ENCODE results near the gene SRMS.
A peak's percentile ranks its signal among the peaks of the same experiment; 100 is the strongest.

Gene SRMS

DNA sequence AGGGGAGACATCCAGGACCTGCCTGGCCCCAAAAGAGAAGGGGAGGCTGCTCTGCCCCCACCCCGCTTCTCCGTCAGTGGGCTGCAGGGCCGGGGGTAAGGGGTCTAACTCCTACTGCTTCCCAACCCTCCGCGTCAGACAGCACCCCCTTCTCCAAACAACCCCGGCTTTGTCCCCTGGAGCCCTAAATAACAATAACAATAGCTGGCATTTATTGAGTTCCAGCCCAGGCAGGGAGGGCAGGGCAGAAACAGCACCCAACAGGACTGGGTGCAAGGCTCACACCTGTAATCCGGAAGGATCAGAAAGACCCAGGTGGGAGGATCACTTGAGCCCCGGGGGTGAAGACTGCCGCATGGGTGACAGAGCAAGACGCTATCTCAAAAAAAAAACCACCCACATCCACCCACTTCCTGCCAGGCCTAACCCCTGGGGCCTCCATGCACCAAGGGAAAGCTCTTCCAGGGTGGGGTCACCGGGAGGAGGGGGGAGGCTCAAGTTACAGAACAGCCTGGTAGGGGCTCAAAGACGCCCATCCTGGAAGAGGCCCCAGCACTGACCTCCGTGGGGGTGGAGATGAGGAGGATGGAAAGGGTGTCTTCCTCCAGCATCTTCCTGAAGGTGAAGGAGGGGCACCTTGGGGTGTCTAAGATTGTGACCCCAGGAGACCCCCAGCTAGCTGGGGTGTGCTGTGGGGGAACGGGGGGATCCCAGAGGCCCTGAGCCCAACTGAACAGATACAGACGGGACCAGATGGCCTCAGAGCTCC lies 5.1 kb upstream of the SRMS start:
- peaks cover 9 to 17% of the 10 kb centered on the region in 2 experiments for H3K4me1 ChIP-seq (ENCODE audit: control insufficient read depth in 1 of 2, insufficient read depth in 1 of 2, low read depth in 1 of 2, low read length in 1 of 2)
- H3K27me3 ChIP-seq = peaks cover 91% of the 10 kb centered on the region
- peaks cover 22% of the 10 kb centered on the region for H3K36me3 ChIP-seq
- H3K4me3 ChIP-seq (ENCODE audit: low read depth in 1 of 2, low read length in 1 of 2) = peak overlapping the region in 1 of 2 experiments; percentile 55
- TF ChIP-seq, protein P1, sequence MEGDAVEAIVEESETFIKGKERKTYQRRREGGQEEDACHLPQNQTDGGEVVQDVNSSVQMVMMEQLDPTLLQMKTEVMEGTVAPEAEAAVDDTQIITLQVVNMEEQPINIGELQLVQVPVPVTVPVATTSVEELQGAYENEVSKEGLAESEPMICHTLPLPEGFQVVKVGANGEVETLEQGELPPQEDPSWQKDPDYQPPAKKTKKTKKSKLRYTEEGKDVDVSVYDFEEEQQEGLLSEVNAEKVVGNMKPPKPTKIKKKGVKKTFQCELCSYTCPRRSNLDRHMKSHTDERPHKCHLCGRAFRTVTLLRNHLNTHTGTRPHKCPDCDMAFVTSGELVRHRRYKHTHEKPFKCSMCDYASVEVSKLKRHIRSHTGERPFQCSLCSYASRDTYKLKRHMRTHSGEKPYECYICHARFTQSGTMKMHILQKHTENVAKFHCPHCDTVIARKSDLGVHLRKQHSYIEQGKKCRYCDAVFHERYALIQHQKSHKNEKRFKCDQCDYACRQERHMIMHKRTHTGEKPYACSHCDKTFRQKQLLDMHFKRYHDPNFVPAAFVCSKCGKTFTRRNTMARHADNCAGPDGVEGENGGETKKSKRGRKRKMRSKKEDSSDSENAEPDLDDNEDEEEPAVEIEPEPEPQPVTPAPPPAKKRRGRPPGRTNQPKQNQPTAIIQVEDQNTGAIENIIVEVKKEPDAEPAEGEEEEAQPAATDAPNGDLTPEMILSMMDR (IDR thresholded peaks at IDR 0.05) = no peak
- H3K9me3 ChIP-seq = no peaks in the 10 kb centered on the region
- H3K27ac ChIP-seq = no peak overlapping the region

DNA sequence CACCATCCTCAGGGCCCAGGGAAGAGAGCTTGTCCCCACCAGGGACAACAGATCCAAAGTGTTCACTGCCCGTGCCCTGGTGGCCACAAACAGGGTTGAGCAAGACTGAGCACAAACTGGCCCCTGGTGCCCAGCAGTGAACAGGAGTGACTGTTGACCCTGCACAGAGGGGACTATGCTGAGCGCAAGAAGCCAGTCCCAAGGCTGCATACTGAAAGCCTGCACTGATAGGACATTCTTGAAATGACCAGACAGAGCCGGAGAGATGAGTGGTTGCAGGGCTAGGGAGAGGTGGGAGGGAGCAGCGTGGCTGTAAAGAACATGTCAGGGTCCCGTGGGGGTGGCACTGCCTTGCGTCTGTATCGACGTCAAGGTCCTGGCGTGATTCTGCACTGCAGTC lies 3.5 kb upstream of the SRMS start:
- Histone ChIP-seq H3K4me1 (ENCODE audit: control insufficient read depth in 1 of 2, insufficient read depth in 1 of 2, low read depth in 1 of 2, low read length in 1 of 2) (peaks cover 9 to 17% of the 10 kb centered on the region in 2 experiments), H3K27ac (no peak overlapping the region), H3K9me3 (no peaks in the 10 kb centered on the region), H3K36me3 (peaks cover 7% of the 10 kb centered on the region), H3K4me3 (ENCODE audit: low read depth in 1 of 2, low read length in 1 of 2) (no peak overlapping the region), H3K27me3 (peaks cover 100% of the 10 kb centered on the region)
- TF ChIP-seq, protein P1 (IDR thresholded peaks at IDR 0.05) = no peak

DNA sequence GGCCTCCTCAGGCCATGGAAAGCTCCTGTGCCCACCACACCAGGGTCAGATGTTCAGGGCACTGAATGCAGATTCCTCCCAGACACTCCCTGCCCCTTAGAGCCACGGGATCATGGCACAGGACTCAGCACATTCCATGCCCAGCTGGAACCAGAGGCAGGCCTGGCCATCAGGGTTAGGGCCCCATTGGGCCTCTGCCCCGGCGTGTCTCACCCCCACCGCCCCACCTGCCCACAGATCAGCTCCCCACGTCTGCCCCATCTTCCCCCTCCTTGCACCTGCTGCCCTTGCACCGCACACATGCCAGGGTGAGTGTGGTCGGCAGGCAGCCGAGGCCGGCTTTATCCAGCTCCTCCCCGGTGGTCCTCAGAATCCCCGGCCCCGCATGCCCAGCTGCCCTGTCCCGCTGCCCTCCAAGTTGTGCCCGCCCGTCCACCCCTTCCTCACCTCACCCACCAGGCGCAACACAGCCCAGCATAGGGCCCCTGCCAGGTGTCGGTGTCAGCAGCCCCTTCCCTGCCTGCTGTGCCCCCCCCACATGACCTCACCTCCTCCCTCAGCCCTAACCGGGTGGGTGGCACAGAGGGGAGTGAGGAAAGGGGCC lies 2.2 kb upstream of the SRMS start:
- TF ChIP-seq, protein P1 (IDR thresholded peaks at IDR 0.05) = no peak
- H3K27me3 ChIP-seq = peaks cover 100% of the 10 kb centered on the region
- peaks cover 9 to 17% of the 10 kb centered on the region in 2 experiments for H3K4me1 ChIP-seq (ENCODE audit: control insufficient read depth in 1 of 2, insufficient read depth in 1 of 2, low read depth in 1 of 2, low read length in 1 of 2)
- no peaks in the 10 kb centered on the region for H3K9me3 ChIP-seq
- no peaks in the 10 kb centered on the region for H3K36me3 ChIP-seq
- H3K27ac ChIP-seq = no peak overlapping the region
- H3K4me3 ChIP-seq (ENCODE audit: low read depth in 1 of 2, low read length in 1 of 2) = no peak overlapping the region

GRCh38 chr20:63549019-63549418 lies 1.5 kb upstream of the SRMS start:
- peaks cover 100% of the 10 kb centered on the region for H3K27me3 ChIP-seq
- peaks cover 4 to 12% of the 10 kb centered on the region in 2 experiments for H3K4me1 ChIP-seq (ENCODE audit: control insufficient read depth in 1 of 2, insufficient read depth in 1 of 2, low read depth in 1 of 2, low read length in 1 of 2)
- no peaks in the 10 kb centered on the region for H3K36me3 ChIP-seq
- no peak overlapping the region for H3K4me3 ChIP-seq (ENCODE audit: low read depth in 1 of 2, low read length in 1 of 2)
- no peaks in the 10 kb centered on the region for H3K9me3 ChIP-seq
- H3K27ac ChIP-seq = no peak overlapping the region
- TF ChIP-seq, protein P1 (IDR thresholded peaks at IDR 0.05) = no peak

GRCh38 chr20:63548542-63548941 lies 993 bp upstream of the SRMS start:
- TF ChIP-seq, protein P1 (IDR thresholded peaks at IDR 0.05) = no peak
- H3K4me1 ChIP-seq (ENCODE audit: control insufficient read depth in 1 of 2, insufficient read depth in 1 of 2, low read depth in 1 of 2, low read length in 1 of 2) = peaks cover 4 to 7% of the 10 kb centered on the region in 2 experiments

More at GRCh38 chr20:63548542-63548941, 993 bp upstream of the SRMS start:
- no peak overlapping the region for H3K4me3 ChIP-seq (ENCODE audit: low read depth in 1 of 2, low read length in 1 of 2)
- no peaks in the 10 kb centered on the region for H3K9me3 ChIP-seq
- no peaks in the 10 kb centered on the region for H3K36me3 ChIP-seq
- peaks cover 96% of the 10 kb centered on the region for H3K27me3 ChIP-seq
- no peak overlapping the region for H3K27ac ChIP-seq
